Measurements from ENCODE around the gene OSBPL6.

OSBPL6 gene

DNA sequence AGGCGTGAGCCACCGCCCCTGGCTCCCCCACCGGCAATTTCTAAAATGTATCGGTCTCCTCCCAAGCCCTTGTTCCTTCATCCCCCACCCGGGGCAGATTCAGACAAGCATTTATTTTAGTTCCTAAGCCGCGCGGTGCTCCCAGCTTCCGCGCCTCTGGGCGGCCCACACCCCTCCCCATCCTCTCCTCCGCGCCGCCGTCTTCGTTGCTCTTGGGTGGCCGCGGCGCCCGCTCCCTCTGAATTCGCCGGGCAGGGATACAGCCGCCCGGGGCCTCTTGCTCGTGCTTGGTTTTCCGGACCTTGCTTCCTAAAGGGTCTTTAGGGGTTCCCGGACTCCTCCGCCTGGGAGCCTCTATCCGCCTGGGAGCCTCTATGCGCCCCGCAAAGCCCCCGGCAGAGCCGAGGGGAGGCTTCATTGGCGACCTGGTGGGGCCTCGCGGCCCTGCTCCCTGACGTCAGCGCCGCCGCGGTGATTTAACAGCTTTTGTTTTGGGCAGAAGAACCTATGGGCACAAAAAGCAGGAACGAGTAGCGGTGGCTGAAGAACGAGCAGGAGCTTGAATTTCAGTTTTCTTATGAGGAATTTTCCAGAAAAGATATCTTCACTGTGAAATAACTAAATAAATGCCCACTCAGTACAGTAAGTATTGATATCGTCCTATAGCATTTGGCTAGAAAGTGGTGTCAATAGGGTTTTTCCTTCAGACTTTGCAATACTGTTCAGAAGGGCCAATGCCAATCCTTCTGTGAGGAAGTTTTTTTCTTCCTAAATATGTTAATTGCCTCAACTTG is 219.4 kb downstream of the OSBPL6 start (continued):
- TF ChIP-seq TRIM28 (IDR thresholded peaks at IDR 0.05; ENCODE audit: borderline replicate concordance, low read length) (no peak), OSR2 (tag by site-specific recombination; IDR thresholded peaks at IDR 0.05) (0 out of 2 replicates have a peak, but pooled peaks have one; percentile 7), ZNF561 (tag by site-specific recombination; IDR thresholded peaks at IDR 0.05; ENCODE audit: borderline replicate concordance) (0 out of 2 replicates have a peak, but pooled peaks have one; percentile 25), CTCF (tag by site-specific recombination; IDR thresholded peaks at IDR 0.05) (peak; percentile 42; the same call in 1 of the 2 replicates), ZNF660 (tag by site-specific recombination; IDR thresholded peaks at IDR 0.05) (peak; percentile 68), ZBTB20 (tag by site-specific recombination; IDR thresholded peaks at IDR 0.05) (peak; percentile 98), ZNF707 (tag by site-specific recombination; IDR thresholded peaks at IDR 0.05) (no peak), ZNF335 (tag by site-specific recombination; conservative IDR thresholded peaks at IDR 0.05) (peak; percentile 96), ZBTB26 (tag by site-specific recombination; optimal IDR thresholded peaks at IDR 0.05) (peak; percentile 78), GLIS1 (tag by site-specific recombination; IDR thresholded peaks at IDR 0.05) (peak; percentile 85), SP7 (tag by site-specific recombination; IDR thresholded peaks at IDR 0.05) (peak; percentile 43; the same call in 1 of the 2 replicates), ZNF624 (tag by site-specific recombination; IDR thresholded peaks at IDR 0.05) (no peak), ZBTB8A (tag by site-specific recombination; IDR thresholded peaks at IDR 0.05) (peak; percentile 87), ZNF544 (tag by site-specific recombination; IDR thresholded peaks at IDR 0.05) (no peak), IKZF3 (tag by site-specific recombination; IDR thresholded peaks at IDR 0.05) (peak; percentile 29; the same call in 1 of the 2 replicates), ZNF518A (tag by site-specific recombination; conservative IDR thresholded peaks at IDR 0.05; ENCODE audit: low read depth) (0 out of 2 replicates have a peak, but pooled peaks have one; percentile 25), KLF1 (tag by site-specific recombination; IDR thresholded peaks at IDR 0.05) (peak; percentile 40; the same call in 1 of the 2 replicates), ZFP3 (tag by site-specific recombination; IDR thresholded peaks at IDR 0.05; ENCODE audit: low read depth) (peak; percentile 63; the same call in 1 of the 2 replicates), ZNF449 (tag by site-specific recombination; IDR thresholded peaks at IDR 0.05) (no peak), GLIS2 (tag by site-specific recombination; IDR thresholded peaks at IDR 0.05) (peak; percentile 97), KLF10 (tag by site-specific recombination; IDR thresholded peaks at IDR 0.05) (peak; percentile 53; the same call in 1 of the 2 replicates), ZNF514 (tag by site-specific recombination; IDR thresholded peaks at IDR 0.05) (no peak), ZNF488 (tag by site-specific recombination; IDR thresholded peaks at IDR 0.05) (no peak), ZNF629 (tag by site-specific recombination; IDR thresholded peaks at IDR 0.05) (peak; percentile 92)
- TF ChIP-seq, protein P1, sequence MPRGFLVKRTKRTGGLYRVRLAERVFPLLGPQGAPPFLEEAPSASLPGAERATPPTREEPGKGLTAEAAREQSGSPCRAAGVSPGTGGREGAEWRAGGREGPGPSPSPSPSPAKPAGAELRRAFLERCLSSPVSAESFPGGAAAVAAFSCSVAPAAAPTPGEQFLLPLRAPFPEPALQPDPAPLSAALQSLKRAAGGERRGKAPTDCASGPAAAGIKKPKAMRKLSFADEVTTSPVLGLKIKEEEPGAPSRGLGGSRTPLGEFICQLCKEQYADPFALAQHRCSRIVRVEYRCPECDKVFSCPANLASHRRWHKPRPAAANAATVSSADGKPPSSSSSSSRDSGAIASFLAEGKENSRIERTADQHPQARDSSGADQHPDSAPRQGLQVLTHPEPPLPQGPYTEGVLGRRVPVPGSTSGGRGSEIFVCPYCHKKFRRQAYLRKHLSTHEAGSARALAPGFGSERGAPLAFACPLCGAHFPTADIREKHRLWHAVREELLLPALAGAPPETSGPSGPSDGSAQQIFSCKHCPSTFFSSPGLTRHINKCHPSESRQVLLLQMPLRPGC (tag by site-specific recombination; IDR thresholded peaks at IDR 0.05): no peak
- TF ChIP-seq, protein P2, sequence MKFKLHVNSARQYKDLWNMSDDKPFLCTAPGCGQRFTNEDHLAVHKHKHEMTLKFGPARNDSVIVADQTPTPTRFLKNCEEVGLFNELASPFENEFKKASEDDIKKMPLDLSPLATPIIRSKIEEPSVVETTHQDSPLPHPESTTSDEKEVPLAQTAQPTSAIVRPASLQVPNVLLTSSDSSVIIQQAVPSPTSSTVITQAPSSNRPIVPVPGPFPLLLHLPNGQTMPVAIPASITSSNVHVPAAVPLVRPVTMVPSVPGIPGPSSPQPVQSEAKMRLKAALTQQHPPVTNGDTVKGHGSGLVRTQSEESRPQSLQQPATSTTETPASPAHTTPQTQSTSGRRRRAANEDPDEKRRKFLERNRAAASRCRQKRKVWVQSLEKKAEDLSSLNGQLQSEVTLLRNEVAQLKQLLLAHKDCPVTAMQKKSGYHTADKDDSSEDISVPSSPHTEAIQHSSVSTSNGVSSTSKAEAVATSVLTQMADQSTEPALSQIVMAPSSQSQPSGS (tag by site-specific recombination; IDR thresholded peaks at IDR 0.05; ENCODE audit: low read depth): peak; percentile 58; the same call in 1 of the 2 replicates

Data from HEK293 (cell line).